ENCODE measurements around the gene TTLL3.

DNA sequence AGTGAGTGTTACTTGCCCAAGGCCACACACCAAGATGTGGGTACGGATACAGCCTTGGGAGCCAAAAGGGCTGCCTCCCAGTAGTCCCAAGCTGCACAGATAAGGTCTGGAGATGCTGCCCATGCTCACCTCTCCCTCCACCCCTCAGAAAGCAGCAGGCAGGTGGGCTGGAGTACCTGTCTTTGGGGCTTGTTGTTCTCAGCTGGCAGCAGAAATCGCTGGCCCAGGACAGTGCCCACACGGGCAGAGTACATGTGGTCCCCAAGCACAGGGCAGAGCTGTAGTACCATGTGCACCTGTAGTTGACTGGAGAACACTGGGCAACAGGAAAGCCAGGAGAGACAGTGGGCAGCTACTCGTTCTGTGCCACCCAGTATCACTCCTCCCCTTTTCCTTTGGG, 28.8 kb downstream of the TTLL3 start:
- TF ChIP-seq CTCF (IDR thresholded peaks at IDR 0.05; ENCODE audit: insufficient read depth, low read length, poor library complexity, severe bottlenecking): no peak
- no peak for TF ChIP-seq EZH2phosphoT487 (conservative IDR thresholded peaks at IDR 0.05; ENCODE audit: low read length)

All from SU-DHL-6 (cell line).